ENCODE data around the gene OR12D2. TPM values are rescaled to one million over a fixed set of nuclear protein-coding genes. Genes with fewer than 3 reads are reported as not detected.

The OR12D2 gene
- total RNA-seq, 4 donors from 2014 or later = not detected

- no peaks in the 10 kb centered on the region for H3K9me3 ChIP-seq
- TF ChIP-seq CTCF (IDR thresholded peaks at IDR 0.05) (no peak), POLR2A (IDR thresholded peaks at IDR 0.05) (no peak)
- H3K27ac ChIP-seq = no peak overlapping the region
- H3K4me3 ChIP-seq = no peak overlapping the region
- DNase-seq = no peak
- H3K27me3 ChIP-seq = no peaks in the 10 kb centered on the region
- H3K36me3 ChIP-seq = no peaks in the 10 kb centered on the region
- no peaks in the 10 kb centered on the region for H3K4me1 ChIP-seq
These were observed 19.4 kb upstream of the OR12D2 start for GRCh38 chr6:29376003-29376402.

GRCh38 chr6:29388533-29388932 lies 6.9 kb upstream of the OR12D2 start:
- H3K36me3 ChIP-seq = no peaks in the 10 kb centered on the region
- no peak for DNase-seq
- TF ChIP-seq POLR2A (IDR thresholded peaks at IDR 0.05) (no peak), CTCF (IDR thresholded peaks at IDR 0.05) (no peak)

GRCh38 chr6:29399525-29399924 lies 4.1 kb downstream of the OR12D2 start:
- TF ChIP-seq CTCF (IDR thresholded peaks at IDR 0.05) = no peak
- no peak for TF ChIP-seq POLR2A (IDR thresholded peaks at IDR 0.05)
- H3K27me3 ChIP-seq = no peaks in the 10 kb centered on the region
- no peaks in the 10 kb centered on the region for H3K9me3 ChIP-seq
- H3K36me3 ChIP-seq = no peaks in the 10 kb centered on the region
- no peaks in the 10 kb centered on the region for H3K4me1 ChIP-seq
- H3K4me3 ChIP-seq = no peak overlapping the region
- no peak overlapping the region for H3K27ac ChIP-seq
- DNase-seq = no peak

More at GRCh38 chr6:29388533-29388932, 6.9 kb upstream of the OR12D2 start:
- no peak overlapping the region for H3K4me3 ChIP-seq
- H3K27ac ChIP-seq = no peak overlapping the region
- no peaks in the 10 kb centered on the region for H3K9me3 ChIP-seq
- H3K27me3 ChIP-seq = no peaks in the 10 kb centered on the region
- no peaks in the 10 kb centered on the region for H3K4me1 ChIP-seq

- Histone ChIP-seq H3K9me3 (no peaks in the 10 kb centered on the region), H3K4me3 (no peak overlapping the region), H3K4me1 (no peaks in the 10 kb centered on the region), H3K27ac (no peak overlapping the region), H3K36me3 (no peaks in the 10 kb centered on the region), H3K27me3 (no peaks in the 10 kb centered on the region)
- TF ChIP-seq CTCF (IDR thresholded peaks at IDR 0.05) (no peak), POLR2A (IDR thresholded peaks at IDR 0.05) (no peak)
- DNase-seq = no peak
These were observed 8.4 kb downstream of the OR12D2 start for GRCh38 chr6:29403801-29404200.

GRCh38 chr6:29414588-29414987 lies 19.2 kb downstream of the OR12D2 start, which contains the start of gene OR12D1:
OR12D1 (plus strand) TSS chr6:29414928.
- Histone ChIP-seq H3K4me3 (no peak within 1 kb of the TSS), H3K9me3 (no peaks in the 10 kb centered on the region), H3K27me3 (no peaks in the 10 kb centered on the region), H3K36me3 (no peaks in the 10 kb centered on the region), H3K27ac (no peak within 1 kb of the TSS), H3K4me1 (no peaks in the 10 kb centered on the region)
- no peak for DNase-seq
- TF ChIP-seq CTCF (IDR thresholded peaks at IDR 0.05) = no peak
- TF ChIP-seq POLR2A (IDR thresholded peaks at IDR 0.05) = no peak

GRCh38 chr6:29419516-29419915 lies 24.1 kb downstream of the OR12D2 start:
- Histone ChIP-seq H3K27me3 (no peaks in the 10 kb centered on the region), H3K9me3 (no peaks in the 10 kb centered on the region), H3K27ac (no peak overlapping the region), H3K4me3 (no peak overlapping the region), H3K36me3 (no peaks in the 10 kb centered on the region), H3K4me1 (no peaks in the 10 kb centered on the region)
- no peak for DNase-seq
- TF ChIP-seq POLR2A (IDR thresholded peaks at IDR 0.05) = no peak

Data from Peyer's patch (tissue), 4 donors.